OCI-LY1 (cell line): Measurements from ENCODE around the gene WDR41.
"Not testable (repeated sequence)": the region's sequence is repeated elsewhere in the genome, so short reads cannot be mapped to it uniquely, and the experiment has no call there.

Experiments
- H2AFZ ChIP-seq: fragments of 200-600 bp; sonication (generic), shearing (Covaris generic); 2 replicates; pipeline ENCODE4 v1.6.0; 2014; ENCODE audit warnings: antibody characterized with exemption, mild to moderate bottlenecking, low read length
- H3F3A ChIP-seq: fragments of 200-600 bp; sonication (generic), shearing (Covaris generic); 2 replicates; pipeline ENCODE4 v1.6.0; 2014; ENCODE audit warnings: mild to moderate bottlenecking, antibody characterized with exemption, low read length, moderate library complexity; ENCODE audit not compliant: insufficient read depth
- H3K27ac ChIP-seq: fragments of 200-600 bp; sonication (generic); 2 replicates; pipeline ENCODE4 v1.5.1; 2014; ENCODE audit warnings: low read length, mixed run types, mild to moderate bottlenecking, low read depth; ENCODE audit not compliant: poor library complexity, severe bottlenecking
- H3K27me3 ChIP-seq: fragments of 200-600 bp; sonication (generic); 2 replicates; pipeline ENCODE4 v1.6.0; 2014; ENCODE audit warnings: antibody characterized with exemption, mild to moderate bottlenecking, low read length, moderate library complexity; ENCODE audit not compliant: insufficient read depth
- H3K36me3 ChIP-seq: fragments of 200-600 bp; sonication (generic); 2 replicates; pipeline ENCODE4 v1.6.1; 2014; ENCODE audit warnings: mild to moderate bottlenecking, antibody characterized with exemption, low read length, moderate library complexity, mixed read lengths; ENCODE audit not compliant: insufficient read depth
- H3K4me1 ChIP-seq: fragments of 200-600 bp; sonication (generic); 2 replicates; pipeline ENCODE4 v1.5.1; 2014; ENCODE audit warnings: mild to moderate bottlenecking, low read length, moderate library complexity; ENCODE audit not compliant: insufficient read depth, severe bottlenecking
- H3K4me2 ChIP-seq: fragments of 200-600 bp; sonication (generic), shearing (Covaris generic); 2 replicates; pipeline ENCODE4 v1.6.1; 2014; ENCODE audit warnings: low read length
- H3K4me3 ChIP-seq: fragments of 200-600 bp; sonication (generic); 2 replicates; pipeline ENCODE4 v1.5.1; 2014; ENCODE audit warnings: low read length, low read depth, mild to moderate bottlenecking, mixed read lengths; ENCODE audit not compliant: poor library complexity, severe bottlenecking
- H3K79me2 ChIP-seq: fragments of 200-600 bp; shearing (Covaris generic); 2 replicates; pipeline ENCODE4 v1.6.1; 2016; ENCODE audit warnings: mixed run types, low read length, mixed read lengths; ENCODE audit not compliant: insufficient read depth
- H3K9ac ChIP-seq: fragments of 200-600 bp; sonication (generic), shearing (Covaris generic); 2 replicates; pipeline ENCODE4 v1.6.1; 2014; ENCODE audit warnings: mild to moderate bottlenecking, low read length, mixed read lengths
- H3K9me2 ChIP-seq: fragments of 200-600 bp; sonication (generic), shearing (Covaris generic); 2 replicates; pipeline ENCODE4 v1.6.1; 2014; ENCODE audit warnings: low read depth, mild to moderate bottlenecking, low read length, mixed read lengths
- H3K9me3 ChIP-seq: fragments of 200-600 bp; shearing (Covaris generic); 2 replicates; pipeline ENCODE4 v1.6.1; 2014; ENCODE audit warnings: low read length, mixed read lengths
- H4K20me1 ChIP-seq: fragments of 200-600 bp; sonication (generic), shearing (Covaris generic); 2 replicates; pipeline ENCODE4 v1.6.0; 2016; ENCODE audit warnings: mild to moderate bottlenecking, low read length; ENCODE audit not compliant: insufficient read depth
- CTCF ChIP-seq: fragments of 200-600 bp; sonication (generic), shearing (Covaris generic); IDR thresholded peaks from 2 replicates; pipeline ENCODE4 v1.5.1; 2017; ENCODE audit warnings: mild to moderate bottlenecking, antibody characterized with exemption, low read length, moderate library complexity, mixed read lengths
- EZH2 ChIP-seq: fragments of 200-600 bp; sonication (generic), shearing (Covaris generic); IDR thresholded peaks from 2 replicates; pipeline ENCODE4 v1.8.0; 2017; ENCODE audit warnings: borderline replicate concordance, mixed run types, mild to moderate bottlenecking, antibody characterized with exemption, low read length, moderate library complexity, mixed read lengths

WDR41 gene

GRCh38 chr5:77468875-77469274 lies 23.2 kb downstream of the WDR41 start:
- not testable (repeated sequence) for H3K36me3 ChIP-seq, H3K4me1 ChIP-seq, H3K4me2 ChIP-seq, H3K9me2 ChIP-seq, H3F3A ChIP-seq, H3K79me2 ChIP-seq, H3K27me3 ChIP-seq, H3K9ac ChIP-seq, H3K9me3 ChIP-seq, H2AFZ ChIP-seq, H3K4me3 ChIP-seq, H3K27ac ChIP-seq, H4K20me1 ChIP-seq

DNA sequence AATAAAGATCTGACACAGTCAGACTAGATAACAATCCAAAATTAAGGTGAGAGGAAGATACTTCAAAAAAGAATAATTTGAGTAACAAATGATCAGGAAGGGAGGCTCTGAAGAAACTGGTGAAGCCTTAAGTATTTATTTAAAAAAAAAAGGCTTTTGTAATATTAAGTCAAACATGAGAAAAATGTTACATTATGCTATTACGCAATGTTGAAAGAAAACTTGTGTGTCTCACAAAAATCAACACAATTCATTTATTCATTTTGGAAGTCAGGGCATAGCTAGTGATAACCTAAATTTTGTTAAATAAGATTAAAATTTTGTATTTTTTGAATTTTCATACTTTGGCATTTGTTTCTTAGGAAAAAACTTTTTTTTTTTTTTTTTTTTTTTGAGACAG lies 28.2 kb downstream of the WDR41 start:
- Histone ChIP-seq H3K4me3 (no peak overlapping the region), H3K27ac (no peak overlapping the region), H3K79me2 (0 out of 2 replicates have a peak, but pooled peaks cover 3% of the 10 kb centered on the region), H3K27me3 (no peaks in the 10 kb centered on the region), H4K20me1 (no peaks in the 10 kb centered on the region), H3K9ac (no peak overlapping the region), H3K4me1 (no peaks in the 10 kb centered on the region), H3K4me2 (no peak overlapping the region), H3F3A (no peaks in the 10 kb centered on the region), H3K36me3 (peaks cover 15% of the 10 kb centered on the region; the same call in 1 of the 2 replicates), H3K9me2 (no peaks in the 10 kb centered on the region), H3K9me3 (no peaks in the 10 kb centered on the region), H2AFZ (no peak overlapping the region)
- TF ChIP-seq CTCF (no peak), EZH2 (no peak)

- H3F3A ChIP-seq: no peaks in the 10 kb centered on the region
- H3K27ac ChIP-seq: no peak overlapping the region
- no peak overlapping the region for H3K4me3 ChIP-seq
- no peaks in the 10 kb centered on the region for H3K4me1 ChIP-seq
- H3K9me3 ChIP-seq: no peaks in the 10 kb centered on the region
- H3K9ac ChIP-seq: no peak overlapping the region
- H2AFZ ChIP-seq: no peak overlapping the region
- no peak overlapping the region for H3K4me2 ChIP-seq
- H4K20me1 ChIP-seq: no peaks in the 10 kb centered on the region
- TF ChIP-seq EZH2 (no peak), CTCF (no peak)
- H3K79me2 ChIP-seq: 0 out of 2 replicates have a peak, but pooled peaks cover 3% of the 10 kb centered on the region
- H3K36me3 ChIP-seq: peaks cover 28% of the 10 kb centered on the region; the same call in 1 of the 2 replicates
- H3K27me3 ChIP-seq: no peaks in the 10 kb centered on the region
- no peaks in the 10 kb centered on the region for H3K9me2 ChIP-seq
Observed at GRCh38 chr5:77461287-77461686, 30.8 kb downstream of the WDR41 start.

DNA sequence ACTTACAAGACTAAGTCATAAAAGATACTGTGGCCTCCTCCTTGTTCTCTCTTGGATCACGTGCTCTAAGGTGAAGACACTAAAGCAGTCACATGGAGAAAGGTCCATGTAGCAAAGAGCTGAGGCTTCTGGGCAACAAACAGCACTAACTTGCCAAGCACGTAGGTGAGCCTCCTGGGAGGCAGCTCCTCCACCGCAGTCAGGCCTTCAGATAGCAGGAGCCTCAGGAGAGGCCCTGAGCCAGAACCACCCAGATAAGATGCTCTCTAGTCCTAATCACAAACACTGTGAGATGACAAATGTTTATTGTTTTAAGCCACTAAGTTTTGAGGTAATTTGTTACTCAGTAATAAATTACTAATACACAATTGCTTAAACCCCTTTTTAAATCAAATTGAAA lies 38.0 kb downstream of the WDR41 start:
- H3K27ac ChIP-seq: no peak overlapping the region
- H3K9ac ChIP-seq: no peak overlapping the region
- no peak overlapping the region for H2AFZ ChIP-seq
- TF ChIP-seq CTCF: no peak
- H3K9me2 ChIP-seq: no peaks in the 10 kb centered on the region
- no peak overlapping the region for H3K4me2 ChIP-seq
- no peaks in the 10 kb centered on the region for H3K27me3 ChIP-seq
- H3K9me3 ChIP-seq: no peaks in the 10 kb centered on the region
- H3K4me3 ChIP-seq: no peak overlapping the region
- no peaks in the 10 kb centered on the region for H3K79me2 ChIP-seq
- H3K36me3 ChIP-seq: peaks cover 40% of the 10 kb centered on the region; the same call in 1 of the 2 replicates
- H3F3A ChIP-seq: no peaks in the 10 kb centered on the region
- no peaks in the 10 kb centered on the region for H3K4me1 ChIP-seq
- H4K20me1 ChIP-seq: no peaks in the 10 kb centered on the region
